H9 (cell line): ENCODE measurements around the gene SMTN. TPM values are rescaled to one million over a fixed set of nuclear protein-coding genes. Genes with fewer than 3 reads are reported as not detected.

ENCODE experiments used
- DNase-seq: peaks from one replicate; pipeline ENCODE4 v3.0.0-alpha.2; 2017
- H2AFZ ChIP-seq: one replicate; pipeline ENCODE4 v1.6.1; 2013; ENCODE audit warnings: mild to moderate bottlenecking, low read length, control low read depth, moderate library complexity
- H2AK5ac ChIP-seq: 2 replicates; pipeline ENCODE4 v1.6.1; 2013; ENCODE audit warnings: low read length, control low read depth, mixed read lengths; ENCODE audit not compliant: insufficient read length
- H2BK120ac ChIP-seq: one replicate; pipeline ENCODE4 v1.6.1; 2013; ENCODE audit warnings: low read depth, mild to moderate bottlenecking, low read length, control low read depth, inconsistent platforms; ENCODE audit not compliant: poor library complexity, severe bottlenecking
- H2BK12ac ChIP-seq: 2 replicates; pipeline ENCODE4 v1.6.1; 2013; ENCODE audit warnings: low read length, control low read depth, mixed read lengths, low read depth; ENCODE audit not compliant: insufficient read length
- H2BK15ac ChIP-seq: 2 replicates; pipeline ENCODE4 v1.6.1; 2013; ENCODE audit warnings: low read depth, low read length, control low read depth
- H2BK20ac ChIP-seq: one replicate; pipeline ENCODE4 v1.6.1; 2013; ENCODE audit warnings: low read depth, mild to moderate bottlenecking, low read length, control low read depth, inconsistent platforms; ENCODE audit not compliant: poor library complexity, severe bottlenecking
- H2BK5ac ChIP-seq: 2 replicates; pipeline ENCODE4 v1.6.1; 2013; ENCODE audit warnings: low read length, control low read depth, mixed read lengths; ENCODE audit not compliant: insufficient read length
- H3K14ac ChIP-seq: 2 replicates; pipeline ENCODE4 v1.6.1; 2013; ENCODE audit warnings: low read length, control low read depth; ENCODE audit not compliant: insufficient read depth
- H3K18ac ChIP-seq: 2 replicates; pipeline ENCODE4 v1.6.1; 2013; ENCODE audit warnings: low read depth, mild to moderate bottlenecking, mixed read lengths, low read length, control low read depth; ENCODE audit not compliant: insufficient read length
- H3K23ac ChIP-seq: 2 replicates; pipeline ENCODE4 v1.6.1; 2013; ENCODE audit warnings: low read length, control low read depth, mixed read lengths, low read depth; ENCODE audit not compliant: insufficient read length
- H3K23me2 ChIP-seq: 2 replicates; pipeline ENCODE4 v1.6.1; 2013; ENCODE audit warnings: low read depth, mild to moderate bottlenecking, mixed read lengths, low read length, control low read depth; ENCODE audit not compliant: insufficient read length, poor library complexity, severe bottlenecking
- H3K27ac ChIP-seq: 2 replicates; pipeline ENCODE4 v1.5.1; 2013; ENCODE audit warnings: low read length, control low read depth, mixed read lengths, low read depth; ENCODE audit not compliant: insufficient read length
- H3K27me3 ChIP-seq: 2 replicates; pipeline ENCODE4 v1.6.1; 2013; ENCODE audit warnings: low read length, control low read depth, inconsistent platforms; ENCODE audit not compliant: insufficient read depth
- H3K4ac ChIP-seq: 2 replicates; pipeline ENCODE4 v1.6.1; 2013; ENCODE audit warnings: low read depth, mild to moderate bottlenecking, control low read depth, inconsistent platforms, low read length, moderate library complexity
- H3K4me1 ChIP-seq: 2 replicates; pipeline ENCODE4 v1.6.1; 2013; ENCODE audit warnings: low read length, control low read depth, inconsistent platforms; ENCODE audit not compliant: insufficient read depth
- H3K4me2 ChIP-seq: 2 replicates; pipeline ENCODE4 v1.6.1; 2013; ENCODE audit warnings: low read length, control low read depth, mixed read lengths; ENCODE audit not compliant: insufficient read length, insufficient read depth
- H3K56ac ChIP-seq: 2 replicates; pipeline ENCODE4 v1.6.1; 2013; ENCODE audit warnings: low read depth, mild to moderate bottlenecking, mixed read lengths, low read length, control low read depth; ENCODE audit not compliant: insufficient read length
- H3K79me1 ChIP-seq: 2 replicates; pipeline ENCODE4 v1.6.1; 2013; ENCODE audit warnings: low read depth, mild to moderate bottlenecking, moderate library complexity, low read length, control low read depth, inconsistent platforms; ENCODE audit not compliant: insufficient read depth, poor library complexity, severe bottlenecking
- H3K79me2 ChIP-seq: 2 replicates; pipeline ENCODE4 v1.6.1; 2013; ENCODE audit warnings: low read length, control low read depth, inconsistent platforms; ENCODE audit not compliant: insufficient read depth
- H3K9ac ChIP-seq: 2 replicates; pipeline ENCODE4 v1.6.1; 2013; ENCODE audit warnings: low read length, control low read depth, mixed read lengths; ENCODE audit not compliant: insufficient read length; ENCODE audit errors: extremely low read depth
- H3K9me3 ChIP-seq: one replicate; pipeline ENCODE4 v1.6.1; 2013; ENCODE audit warnings: low read depth, low read length, inconsistent platforms; ENCODE audit not compliant: control insufficient read depth
- H3T11ph ChIP-seq: one replicate; pipeline ENCODE4 v1.6.1; 2013; ENCODE audit warnings: mild to moderate bottlenecking, low read length, control low read depth, inconsistent platforms
- H4K20me1 ChIP-seq: one replicate; pipeline ENCODE4 v1.6.1; 2013; ENCODE audit not compliant: control insufficient read depth, insufficient read length, insufficient read depth
- H4K5ac ChIP-seq: 2 replicates; pipeline ENCODE4 v1.6.1; 2013; ENCODE audit warnings: low read depth, mild to moderate bottlenecking, mixed read lengths, low read length, control low read depth; ENCODE audit not compliant: insufficient read length
- H4K8ac ChIP-seq: replicated peaks from 2 replicates; pipeline ENCODE4 v1.6.1; 2013; ENCODE audit warnings: low read length, control low read depth, mixed read lengths, low read depth; ENCODE audit not compliant: insufficient read length
- H4K91ac ChIP-seq: 2 replicates; pipeline ENCODE4 v1.6.1; 2013; ENCODE audit warnings: low read depth, mild to moderate bottlenecking, moderate library complexity, mixed read lengths, low read length, control low read depth; ENCODE audit not compliant: insufficient read length
- H3K27ac Mint-ChIP-seq, 3 experiments: 2 replicates in 2 of 3; 3 replicates in 1 of 3; pipeline ENCODE4 v1.8.0; 2020 to 2021; ENCODE audit warnings: mixed read lengths in 3 of 3, mild to moderate bottlenecking in 1 of 3, moderate library complexity in 1 of 3
- H3K27me3 Mint-ChIP-seq: 2 replicates; pipeline ENCODE4 v1.8.0; 2021; ENCODE audit warnings: low read depth, mild to moderate bottlenecking, moderate library complexity, mixed read lengths
- H3K36me3 Mint-ChIP-seq, 3 experiments: 2 replicates in 2 of 3; 3 replicates in 1 of 3; pipeline ENCODE4 v1.8.0; 2020 to 2021; ENCODE audit warnings: low read depth in 3 of 3, mixed read lengths in 3 of 3; ENCODE audit not compliant: insufficient read depth in 1 of 3
- H3K4me1 Mint-ChIP-seq, 2 experiments: 2 replicates each; pipeline ENCODE4 v1.8.0; 2020; ENCODE audit warnings: mixed read lengths in 2 of 2
- H3K4me3 Mint-ChIP-seq, 2 experiments: 2 replicates in 1 of 2; 3 replicates in 1 of 2; pipeline ENCODE4 v1.8.0; 2020 to 2021; ENCODE audit warnings: mild to moderate bottlenecking in 2 of 2, mixed read lengths in 2 of 2, moderate library complexity in 1 of 2
- H3K9me3 Mint-ChIP-seq, 2 experiments: 2 replicates in 1 of 2; 3 replicates in 1 of 2; pipeline ENCODE4 v1.8.0; 2020; ENCODE audit warnings: mild to moderate bottlenecking in 2 of 2, mixed read lengths in 2 of 2, moderate library complexity in 1 of 2
- CTCF ChIP-seq: fragments of 200-600 bp; sonication (generic); conservative IDR thresholded peaks from 3 replicates; pipeline ENCODE4 v1.8.0; 2021; ENCODE audit warnings: antibody characterized with exemption, mild to moderate bottlenecking
- WGBS: extraction: QIAGEN DNeasy Blood & Tissue Kit; methylation state at CpG from one replicate; pipeline ENCODE4 v1.1.7; 2013; ENCODE audit warnings: missing lambda C conversion rate, low lambda C conversion rate, mixed read lengths; ENCODE audit not compliant: insufficient read length; ENCODE audit errors: extremely low coverage; 5-methylcytosine and 5-hydroxymethylcytosine counted together
- total RNA-seq: library from RNA; stranded (reverse); gene quantifications from 2 replicates; pipeline ENCODE4 v1.2.1, GENCODE V29; 2021

SMTN gene
- total RNA-seq, 1 experiment from 2014 or later: 23.4 TPM

DNA sequence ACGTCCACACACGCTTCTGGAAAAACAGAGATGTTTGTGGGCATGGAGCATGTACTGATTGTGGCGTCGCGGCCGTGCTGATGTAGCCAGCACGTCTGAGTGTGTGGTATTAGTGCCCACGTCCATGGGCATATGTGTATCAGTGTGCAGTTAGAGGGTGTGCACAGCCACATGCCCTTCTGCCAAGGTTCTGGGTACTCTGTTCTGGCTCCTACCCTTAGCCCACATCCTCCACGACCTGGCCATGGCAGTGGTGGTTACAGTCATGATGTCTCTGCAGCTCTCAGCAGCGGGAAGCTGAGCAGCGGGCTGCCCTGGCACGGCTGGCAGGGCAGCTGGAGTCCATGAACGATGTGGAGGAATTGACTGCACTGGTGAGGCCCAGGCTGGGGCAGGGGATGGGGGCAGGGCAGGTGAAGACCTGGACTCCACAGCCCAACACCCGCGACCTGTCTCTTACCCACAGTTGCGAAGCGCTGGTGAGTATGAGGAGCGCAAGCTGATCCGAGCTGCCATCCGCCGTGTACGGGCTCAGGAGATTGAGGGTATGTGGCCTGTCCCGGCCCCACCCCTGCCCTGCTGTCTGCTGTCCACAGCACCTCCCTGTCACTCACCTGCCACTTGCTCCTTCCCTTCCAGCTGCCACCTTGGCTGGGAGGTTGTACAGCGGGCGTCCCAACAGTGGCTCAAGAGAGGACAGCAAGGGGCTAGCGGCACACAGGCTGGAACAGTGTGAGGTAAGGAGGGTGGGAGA, 7.3 kb downstream of the SMTN start:
- H3K9ac ChIP-seq: no peak overlapping the region
- no peak overlapping the region for H3K4me2 ChIP-seq
- H2BK20ac ChIP-seq: no peak overlapping the region
- no peak overlapping the region for H3T11ph ChIP-seq
- no peak overlapping the region for H2BK12ac ChIP-seq
- no peak overlapping the region for H2BK15ac ChIP-seq
- H4K5ac ChIP-seq: no peak overlapping the region
- H3K23me2 ChIP-seq: peaks cover 7% of the 10 kb centered on the region
- WGBS: no CpG with 5 or more reads among the region's 26 CpGs
- no peak overlapping the region; a peak in 2 of 7 replicates for H3K27ac Mint-ChIP-seq
- no peak overlapping the region for H4K8ac ChIP-seq
- H3K23ac ChIP-seq: no peak overlapping the region
- no peaks in the 10 kb centered on the region for H3K9me3 Mint-ChIP-seq
- no peak overlapping the region for H2BK5ac ChIP-seq
- H3K9me3 ChIP-seq: no peaks in the 10 kb centered on the region
- H4K20me1 ChIP-seq: no peaks in the 10 kb centered on the region
- H3K79me2 ChIP-seq: no peaks in the 10 kb centered on the region; the same call in 1 of the 2 replicates
- H3K27me3 ChIP-seq: no peaks in the 10 kb centered on the region
- H2BK120ac ChIP-seq: no peak overlapping the region
- no peak overlapping the region for H2AK5ac ChIP-seq
- peaks cover 10 to 27% of the 10 kb centered on the region in 2 experiments for H3K4me1 Mint-ChIP-seq
- H3K4me1 ChIP-seq: no peaks in the 10 kb centered on the region
- H3K18ac ChIP-seq: no peak overlapping the region
- no peak overlapping the region for H3K27ac ChIP-seq
- H3K27me3 Mint-ChIP-seq: no peaks in the 10 kb centered on the region
- H3K4ac ChIP-seq: no peak overlapping the region
- H3K36me3 Mint-ChIP-seq: peaks cover 0 to 4% (median 0%) of the 10 kb centered on the region in 3 experiments; a peak in 2 of 7 replicates
- H3K4me3 Mint-ChIP-seq: no peak overlapping the region
- H3K79me1 ChIP-seq: no peaks in the 10 kb centered on the region
- H3K56ac ChIP-seq: no peak overlapping the region
- no peak for TF ChIP-seq CTCF
- H3K14ac ChIP-seq: no peak overlapping the region
- no peak overlapping the region for H2AFZ ChIP-seq
- DNase-seq: no peak
- no peak overlapping the region for H4K91ac ChIP-seq
